ENCODE data around the gene ELN.

ELN gene

DNA sequence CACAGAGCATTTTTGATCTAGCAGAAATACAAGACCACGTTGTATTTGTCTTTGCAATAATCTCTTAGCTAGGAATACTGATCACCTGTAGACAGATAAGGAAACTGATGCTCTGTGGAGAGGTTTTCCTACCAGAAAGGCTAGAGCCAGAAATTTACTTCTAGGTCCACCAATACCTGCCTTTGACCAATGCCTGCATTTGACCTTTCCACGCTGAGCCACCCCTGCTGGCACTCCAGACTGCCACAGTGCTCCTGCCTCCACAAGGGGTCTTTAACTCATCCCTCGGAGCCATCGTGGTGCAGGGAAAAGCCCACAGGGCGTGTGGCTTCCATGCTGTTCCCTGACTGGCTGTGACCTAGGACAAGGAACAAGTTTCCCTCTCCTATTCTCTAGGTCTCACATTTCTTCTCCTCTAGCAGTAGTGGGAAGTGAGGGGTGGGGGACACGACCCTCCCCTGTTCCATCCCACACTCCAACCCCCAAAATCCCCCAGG, 1.5 kb upstream of the ELN start:
- no peak for DNase-seq

DNA sequence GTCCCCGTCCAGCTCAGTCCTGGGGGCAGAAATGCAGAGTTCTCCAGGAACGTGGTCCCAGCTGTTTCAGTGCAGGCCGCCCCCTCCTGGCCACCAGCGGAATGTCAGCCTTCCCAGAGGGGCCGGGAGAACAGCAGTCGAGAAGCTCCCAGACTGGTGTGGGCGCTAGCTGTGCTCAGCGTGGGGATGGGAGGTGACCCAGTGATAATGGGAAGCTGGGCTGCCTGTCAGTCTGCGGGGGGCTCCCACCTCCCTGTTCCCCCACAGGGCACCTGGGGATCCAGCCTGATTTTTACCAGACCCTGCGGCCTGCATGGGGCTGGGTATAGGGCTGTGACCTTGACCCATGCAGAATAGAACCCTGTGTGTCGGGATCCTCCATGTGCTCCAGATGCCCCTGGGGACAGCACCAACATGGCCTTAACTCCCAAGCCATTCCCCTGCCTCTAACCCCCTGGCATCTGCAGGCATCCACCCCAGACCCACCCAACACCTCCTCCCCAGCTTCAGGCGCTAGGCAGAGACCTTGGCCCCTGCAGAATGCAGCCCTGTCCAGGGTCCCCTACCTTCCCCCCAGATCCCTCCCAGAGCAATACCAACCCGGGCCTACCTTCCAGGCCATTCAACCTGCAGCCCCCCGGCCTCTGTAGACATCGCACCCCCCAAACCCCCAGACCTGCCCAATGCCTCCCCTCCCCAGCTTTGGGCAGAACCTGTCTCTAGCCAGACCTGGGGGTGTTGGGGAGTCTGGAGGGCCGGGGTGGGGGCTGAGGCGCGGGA, 880 bp upstream of the ELN start:
- peak; percentile 49 for DNase-seq

DNA sequence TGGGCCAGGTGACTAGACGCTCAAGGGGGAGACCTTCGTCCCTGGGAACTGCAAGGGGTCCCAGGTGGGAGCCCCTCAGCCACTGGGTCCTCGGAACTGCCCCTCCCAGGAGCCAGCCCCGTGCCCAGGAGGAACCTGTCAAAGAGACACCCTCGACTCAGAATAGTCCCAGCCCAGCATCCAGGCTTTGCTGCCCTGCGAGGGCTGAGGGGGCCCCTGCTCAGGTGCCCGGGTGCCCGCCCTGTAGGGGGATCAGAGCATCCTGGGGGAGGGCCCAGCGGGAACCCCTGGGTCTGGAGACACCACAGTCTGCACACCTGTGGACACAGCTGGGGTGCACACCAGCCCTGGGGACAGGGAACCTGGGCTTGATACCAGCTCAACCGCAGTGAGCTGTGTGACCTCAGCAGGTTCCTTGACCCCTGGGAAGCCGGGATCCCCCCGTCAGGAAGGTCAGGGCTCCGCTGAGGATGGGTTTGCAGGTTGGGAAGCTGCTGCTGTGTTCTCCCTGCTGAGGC, 407 bp downstream of the ELN start:
- no peak for DNase-seq

DNA sequence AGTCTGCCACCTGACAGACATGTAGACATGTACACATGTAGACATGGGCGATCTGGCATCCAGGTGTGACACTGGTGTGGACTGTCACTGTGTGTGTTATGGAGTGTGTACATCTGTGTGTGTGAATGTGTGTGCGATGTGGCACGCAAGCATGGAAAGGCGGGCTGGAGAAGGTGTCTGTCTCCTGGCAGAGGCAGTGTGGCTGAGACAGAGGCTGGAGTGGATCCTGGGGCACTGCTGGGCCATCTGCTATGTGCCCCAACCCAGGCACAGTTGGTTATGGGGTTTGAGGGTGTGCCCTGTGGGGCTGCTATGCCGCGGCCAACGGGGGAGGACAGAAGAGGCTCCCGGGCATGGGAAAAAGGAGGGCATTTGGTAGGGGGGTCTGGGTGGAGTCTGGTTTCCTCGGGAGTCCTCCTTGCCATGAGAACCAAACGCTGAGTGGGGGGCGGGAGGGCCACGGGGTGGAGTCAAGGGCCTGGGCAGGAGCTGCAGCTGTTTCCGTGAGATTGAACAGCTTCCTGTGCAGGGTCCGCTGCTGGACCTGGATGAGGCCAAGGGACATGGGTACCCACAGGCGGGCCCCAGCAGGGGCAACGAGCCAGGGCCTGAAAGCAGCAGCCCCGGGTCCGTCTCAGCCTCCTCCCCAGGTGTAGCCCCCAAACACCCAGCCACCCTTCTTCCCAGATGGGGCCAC, 1.3 kb downstream of the ELN start:
- no peak for DNase-seq

DNA sequence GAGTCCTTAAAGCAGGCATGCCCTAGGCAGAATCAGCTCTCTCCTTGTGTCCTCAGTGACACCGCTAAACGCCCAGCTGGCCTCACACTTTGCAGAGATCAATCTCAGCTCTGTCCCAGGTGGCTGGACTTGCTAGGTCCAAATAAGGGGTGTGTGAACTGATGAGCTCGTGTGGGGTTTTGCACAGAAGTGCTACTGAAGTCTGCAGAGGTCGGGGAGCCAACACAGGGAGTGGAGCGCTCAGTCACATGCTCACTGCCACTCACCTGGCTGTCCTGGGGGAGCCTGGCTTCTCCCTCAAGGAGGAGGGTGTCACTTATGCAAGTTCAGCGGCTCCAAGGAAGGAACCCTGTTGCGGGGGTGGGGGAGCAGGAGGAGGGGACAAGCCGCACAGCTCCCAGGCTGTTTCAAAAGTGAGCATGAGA, 2.0 kb downstream of the ELN start:
- DNase-seq = no peak

DNA sequence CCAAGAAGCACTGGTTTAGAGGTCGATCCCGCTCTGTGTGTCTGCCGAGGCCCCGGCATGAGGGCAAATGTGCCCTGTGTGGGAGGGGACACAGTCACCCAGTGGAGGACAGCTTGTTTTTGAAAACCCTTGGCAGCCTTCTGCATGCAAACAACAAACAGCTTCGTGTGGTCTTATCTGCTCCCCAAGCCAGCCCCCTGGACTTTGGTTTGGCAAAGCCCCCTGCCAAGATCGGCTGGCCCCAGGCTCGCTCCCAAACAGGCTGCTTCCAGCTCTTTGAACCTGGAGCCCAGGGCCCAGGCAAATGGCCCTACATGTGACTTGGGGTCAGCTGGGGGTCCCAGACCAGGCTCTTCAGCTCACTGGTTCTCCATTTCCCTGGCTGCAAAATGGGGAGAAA, 2.9 kb downstream of the ELN start:
- DNase-seq = no peak

DNA sequence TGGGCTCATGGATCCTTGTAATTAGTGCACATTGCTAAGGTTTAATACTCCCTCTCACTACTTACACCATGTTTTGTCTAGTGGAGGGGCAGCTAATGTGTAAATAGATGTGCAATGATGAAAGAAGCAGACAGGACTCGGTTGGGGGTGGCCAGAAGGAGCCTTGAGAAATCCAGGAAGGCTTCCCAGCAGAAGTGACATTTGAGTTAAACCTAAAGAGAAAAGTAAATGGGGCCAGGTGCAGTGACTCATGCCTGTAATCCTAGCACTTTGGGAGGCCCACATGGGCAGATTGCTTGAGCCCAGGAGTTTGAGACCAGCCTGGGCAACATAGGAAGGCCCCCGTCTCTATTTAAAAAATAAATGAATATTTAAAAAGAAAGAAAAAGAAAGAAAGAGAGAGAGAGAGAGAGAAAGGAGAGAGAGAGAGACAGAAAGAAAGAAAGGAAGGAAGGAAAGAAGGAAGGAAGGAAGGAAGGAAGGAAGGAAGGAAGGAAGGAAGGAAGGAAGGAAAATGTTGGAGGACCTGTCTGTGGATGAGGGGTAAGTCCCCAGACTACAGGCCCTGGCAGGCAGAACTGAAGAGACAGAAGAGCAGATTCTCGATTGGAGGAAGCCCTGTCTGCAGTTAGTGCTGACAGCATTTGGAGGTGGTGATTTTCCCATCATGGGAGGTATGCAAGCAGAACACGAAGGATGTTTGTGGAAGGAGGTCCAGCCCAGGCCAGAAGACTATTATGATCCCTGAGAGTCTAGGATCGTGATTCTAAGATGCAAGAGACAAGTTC, 3.6 kb downstream of the ELN start:
- DNase-seq = no peak

DNA sequence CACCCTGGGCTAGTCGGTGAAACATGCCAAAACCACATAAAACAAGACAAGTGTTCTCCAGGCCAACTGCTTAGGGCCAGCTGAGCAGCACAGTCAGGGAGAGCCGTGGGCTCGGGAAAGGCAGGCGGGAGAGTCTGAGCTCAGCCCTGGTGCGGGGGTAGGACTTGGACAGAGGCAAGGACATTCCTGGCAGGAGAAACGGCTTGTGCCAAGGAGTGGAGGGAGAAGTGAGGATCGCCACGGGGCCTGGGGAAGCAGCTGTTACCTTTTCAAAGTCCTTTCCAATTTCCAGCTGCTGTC, 4.2 kb downstream of the ELN start:
- DNase-seq = no peak

DNA sequence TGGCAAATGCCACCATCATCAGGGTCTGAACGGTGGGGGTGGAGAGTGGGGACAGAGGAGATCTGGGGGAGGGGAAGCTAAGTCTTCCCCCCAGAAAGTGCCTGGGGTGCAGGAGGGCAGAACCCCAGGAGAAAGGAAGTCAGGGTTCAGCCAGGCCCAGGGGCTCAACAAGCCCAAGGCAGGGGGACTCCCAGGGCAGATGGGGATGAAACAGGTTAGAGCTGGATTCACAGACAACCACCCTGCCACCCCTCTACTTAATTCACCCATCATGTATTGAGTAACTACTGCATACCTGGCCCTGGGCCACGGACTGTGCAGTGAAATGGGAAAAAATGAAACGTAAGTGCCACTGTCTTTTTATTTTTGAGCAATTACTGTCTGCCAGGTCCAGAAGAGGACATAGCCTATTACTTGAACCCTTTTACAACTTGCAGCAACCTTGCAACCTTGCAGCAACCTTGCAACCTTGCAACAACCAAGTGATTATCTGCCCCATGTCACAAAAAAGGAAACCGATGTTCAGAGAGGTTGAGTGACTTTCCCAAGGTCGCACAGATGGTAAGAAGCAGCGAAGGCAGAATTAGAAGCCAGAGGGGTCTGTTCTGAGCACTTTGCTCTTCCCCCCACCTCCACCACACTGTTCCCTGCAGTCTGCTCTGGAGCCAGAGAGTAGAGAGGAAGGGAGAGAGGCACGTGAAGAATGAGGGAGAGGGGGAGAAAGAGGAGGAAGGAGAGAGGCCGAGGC, 4.8 kb downstream of the ELN start:
- DNase-seq = no peak

DNA sequence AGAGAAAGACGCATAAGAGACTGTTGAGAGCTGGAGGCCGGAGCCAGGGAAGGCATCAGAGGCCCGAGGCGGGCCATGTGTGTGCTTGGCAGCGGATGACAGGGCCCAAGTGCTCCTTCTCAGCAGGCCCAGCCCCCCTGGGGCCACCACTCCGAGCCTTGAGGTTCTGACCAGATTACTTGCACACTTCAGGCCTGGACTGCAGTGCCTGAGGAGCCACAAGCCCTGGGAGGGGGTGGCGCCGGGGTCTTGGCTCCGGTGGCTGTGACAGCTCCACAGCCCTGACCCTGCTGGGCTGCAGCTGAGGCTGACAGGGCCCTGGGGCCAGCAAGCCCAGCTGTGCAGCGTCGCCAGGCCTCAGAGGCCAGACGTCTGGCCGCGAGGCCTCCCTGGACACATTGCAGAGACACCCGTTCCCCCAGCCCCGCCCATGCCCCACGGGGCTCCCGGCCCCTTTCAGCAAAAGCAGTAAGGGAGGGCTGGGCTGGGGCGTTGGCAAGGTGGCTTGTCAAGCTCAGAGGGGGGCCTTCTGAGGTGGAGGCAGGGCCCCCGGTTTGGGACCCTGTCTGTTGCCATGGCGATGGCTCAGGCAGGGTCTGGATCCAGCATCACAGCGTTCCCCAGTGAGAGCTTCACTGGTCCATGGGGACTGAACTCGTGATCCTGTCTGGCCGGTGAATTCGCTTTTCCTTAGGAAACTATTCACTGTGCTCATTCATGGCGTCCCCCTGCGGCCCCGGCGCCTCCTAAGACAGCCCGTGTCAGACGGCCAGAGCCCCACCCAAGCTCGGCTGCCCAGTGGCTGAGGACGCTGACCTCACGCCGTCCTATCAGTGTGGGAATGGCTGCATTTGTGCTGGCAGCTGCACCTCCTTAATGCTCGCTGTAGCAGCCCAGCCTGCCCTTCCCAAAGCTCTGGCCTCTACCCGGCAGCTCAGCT, 5.7 kb downstream of the ELN start:
- no peak for DNase-seq

DNA sequence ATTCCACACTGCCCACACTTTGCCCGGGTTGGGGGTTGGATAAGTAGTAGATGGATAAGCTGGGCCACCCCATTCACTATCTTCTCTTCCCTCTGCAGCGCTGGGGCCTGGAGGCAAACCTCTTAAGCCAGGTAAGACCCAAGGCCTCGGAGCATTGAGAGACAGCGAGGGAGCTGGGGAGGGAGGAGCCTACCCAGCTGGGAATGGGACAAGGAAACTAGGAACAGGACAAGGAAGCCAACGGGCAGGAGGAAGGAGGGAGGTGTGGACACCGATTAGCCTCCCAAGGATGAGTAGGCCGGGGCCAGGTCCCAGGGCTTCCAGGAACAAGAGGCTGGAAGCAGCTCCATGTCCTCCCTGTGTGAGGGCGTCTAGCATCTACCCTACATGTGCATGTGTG, 9.6 kb downstream of the ELN start:
- no peak for DNase-seq

DNA sequence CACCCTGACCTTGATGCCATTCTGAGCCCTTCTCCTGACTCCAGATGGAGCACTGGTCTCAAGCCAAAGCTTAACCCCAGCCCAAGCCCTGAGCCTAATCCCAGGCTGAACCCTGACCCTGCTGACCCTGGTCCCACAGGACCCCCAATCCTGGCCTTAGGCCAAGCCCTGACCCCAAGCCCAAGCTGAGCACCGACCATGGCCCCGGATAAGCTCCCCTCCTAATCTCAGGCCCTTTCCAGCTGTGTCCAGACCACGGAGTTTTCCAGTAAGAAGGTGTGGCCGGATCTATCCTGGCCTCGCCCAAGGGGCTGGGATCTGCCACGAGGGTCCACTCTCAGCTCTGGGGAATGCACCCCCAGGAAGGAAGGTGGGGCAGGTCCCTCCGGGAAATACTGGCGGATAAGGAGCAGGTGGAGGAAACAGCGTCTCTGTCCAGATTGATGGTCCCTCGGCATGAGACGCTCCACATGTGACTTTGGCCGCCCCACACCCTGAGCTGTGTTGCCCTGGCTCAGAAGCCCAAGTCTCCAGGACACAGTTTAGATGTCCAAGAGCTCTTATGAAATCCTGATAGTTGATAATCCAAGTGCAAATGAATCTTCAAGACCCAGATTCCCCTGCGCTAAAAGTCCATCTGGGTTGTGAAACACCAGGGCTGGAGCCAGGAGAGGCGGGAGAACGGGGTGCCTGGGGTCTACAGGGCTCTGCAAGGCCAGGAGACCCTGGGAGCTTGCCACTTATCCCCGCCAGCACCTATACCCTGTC, 10.4 kb downstream of the ELN start:
- no peak for DNase-seq

DNA sequence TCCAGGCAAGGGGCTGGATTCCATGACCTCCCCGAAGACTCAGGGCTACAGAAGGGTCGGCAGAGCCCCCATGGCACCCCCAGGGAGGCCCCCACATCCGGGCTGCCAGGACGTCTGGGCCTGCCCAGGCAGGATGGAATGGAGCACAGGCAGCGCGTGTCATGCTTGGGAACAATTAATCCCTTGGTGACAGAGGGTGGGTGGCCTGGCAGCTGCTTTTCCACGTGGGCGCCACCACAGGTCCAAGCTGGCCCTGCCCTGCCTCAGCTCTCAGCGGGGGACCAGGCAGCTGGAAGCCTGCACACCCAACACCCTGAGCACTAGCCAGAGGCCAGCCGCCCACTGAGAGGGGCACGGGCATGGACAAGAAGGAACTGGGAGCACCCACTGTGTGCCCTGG, 11.4 kb downstream of the ELN start:
- DNase-seq = no peak

DNA sequence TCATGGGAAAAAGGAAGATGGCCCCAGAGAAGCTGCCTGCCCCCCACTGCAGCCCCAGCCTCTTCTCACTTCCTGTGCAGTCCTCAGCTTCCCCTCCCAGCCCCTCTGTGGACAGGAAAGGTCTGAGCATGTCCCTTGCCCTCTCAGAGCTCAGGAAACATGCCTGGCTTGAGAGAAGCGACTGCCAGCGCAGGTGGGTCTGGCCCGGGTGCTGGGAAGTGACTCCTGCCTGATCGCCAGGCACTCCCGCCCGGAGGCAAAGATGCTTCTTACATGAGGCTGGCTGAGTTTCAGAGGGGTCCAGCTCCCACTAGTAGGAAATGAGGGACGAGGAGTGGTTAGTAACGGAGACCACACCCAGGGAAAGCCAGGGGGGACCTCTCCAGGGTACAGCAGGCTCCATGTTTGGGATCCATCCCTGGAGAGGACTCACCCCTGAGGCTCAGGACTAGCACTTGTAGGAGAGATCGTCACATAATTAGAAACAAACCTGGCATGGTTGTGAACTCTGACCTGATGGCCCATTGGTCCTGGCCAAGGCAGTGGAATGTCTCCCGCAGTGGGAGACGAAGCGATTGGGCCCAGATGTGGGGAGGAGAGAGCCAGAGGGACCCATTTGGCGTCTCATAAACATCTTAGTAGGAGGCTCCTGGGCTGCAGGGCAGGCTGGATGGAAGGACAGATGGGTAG, 12.3 kb downstream of the ELN start:
- DNase-seq = no peak

DNA sequence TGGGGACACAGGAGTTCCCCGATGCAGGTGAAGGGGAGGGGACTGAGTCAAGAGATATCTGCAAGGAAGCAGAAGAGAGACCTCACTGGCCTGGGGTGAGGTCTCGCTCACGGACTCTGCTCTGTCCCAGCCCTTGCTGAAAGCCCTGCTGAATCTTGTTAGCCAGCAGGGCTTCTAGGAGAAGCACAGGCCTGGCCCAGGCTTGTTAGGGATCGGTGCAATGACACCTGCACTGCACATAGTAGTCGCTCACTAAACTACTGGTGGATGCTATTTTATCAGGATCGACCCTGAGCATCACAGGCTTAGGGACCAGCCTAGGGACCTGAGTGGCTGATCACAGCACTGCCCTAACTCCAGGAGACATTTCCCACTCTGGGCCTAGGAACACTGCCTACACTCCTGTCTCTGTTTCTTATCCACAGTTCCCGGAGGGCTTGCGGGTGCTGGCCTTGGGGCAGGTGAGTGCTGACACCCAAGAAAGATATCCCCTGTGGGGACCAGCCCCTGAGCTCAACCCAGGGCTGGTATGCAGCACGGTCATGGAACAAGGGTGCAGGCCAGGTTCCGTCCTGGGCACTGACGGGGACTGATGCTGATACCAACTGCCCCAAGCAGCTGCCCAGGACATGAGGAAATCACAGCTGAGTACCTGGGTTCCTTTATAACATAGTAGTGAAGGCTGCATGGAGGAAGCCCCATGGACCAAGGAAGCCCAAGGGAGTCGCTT, 13.0 kb downstream of the ELN start:
- DNase-seq = no peak

DNA sequence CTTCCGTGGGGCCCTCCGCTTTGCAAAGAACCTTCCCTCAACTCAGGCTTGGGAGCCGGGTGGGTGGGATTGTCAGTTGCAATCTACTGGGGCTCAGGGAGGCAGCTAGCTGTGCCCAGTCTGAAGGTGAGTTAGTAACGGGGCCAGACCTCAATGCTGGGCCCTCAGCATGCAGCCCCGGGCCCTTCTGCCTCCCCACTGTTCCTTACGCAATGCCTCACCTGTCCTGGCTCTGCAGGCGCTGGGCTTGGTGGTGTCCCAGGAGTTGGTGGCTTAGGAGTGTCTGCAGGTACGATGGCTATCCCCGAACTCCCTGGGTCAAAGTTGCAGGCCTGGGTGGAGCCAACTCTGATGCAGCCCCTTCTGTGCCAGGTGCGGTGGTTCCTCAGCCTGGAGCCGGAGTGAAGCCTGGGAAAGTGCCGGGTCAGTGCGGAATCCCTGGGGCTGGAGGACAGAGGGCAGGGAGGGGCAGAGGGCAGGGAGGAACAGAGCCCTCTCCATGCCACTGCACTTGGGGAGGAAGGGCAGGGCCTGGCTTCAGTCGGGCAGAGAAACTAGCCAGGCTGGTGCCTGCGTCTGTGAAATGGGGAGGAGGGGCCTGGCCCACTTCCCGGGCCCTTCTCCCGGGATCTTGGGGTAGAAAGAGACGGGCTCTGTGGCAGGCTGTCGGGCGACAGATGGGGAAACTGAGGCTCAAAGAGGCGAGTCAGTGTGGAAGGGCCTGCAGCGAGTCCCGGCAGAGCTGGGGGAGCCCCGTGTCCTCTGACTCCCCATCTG, 15.0 kb downstream of the ELN start:
- DNase-seq = no peak

DNA sequence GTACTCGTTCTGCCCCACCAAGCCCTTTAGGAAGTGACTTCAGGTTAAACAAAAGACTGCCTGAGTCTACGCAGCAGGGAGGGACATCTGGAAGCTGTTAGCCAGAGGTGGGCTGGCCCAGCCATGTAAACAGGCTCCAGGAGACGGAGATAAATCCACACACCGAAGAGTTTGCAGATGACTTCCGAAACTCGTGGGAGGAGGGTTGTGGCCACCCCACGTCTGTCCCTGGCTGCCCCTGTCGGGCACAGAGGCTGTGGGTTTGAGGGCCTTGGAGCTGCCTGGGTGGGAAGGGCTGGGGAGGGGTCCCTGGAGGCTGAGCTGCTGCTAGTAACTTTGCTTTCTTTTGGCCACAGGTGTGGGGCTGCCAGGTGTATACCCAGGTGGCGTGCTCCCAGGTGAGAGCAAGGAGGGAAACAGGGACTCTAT, 15.6 kb downstream of the ELN start:
- DNase-seq = peak; percentile 12

Data from NCI-H2227 treated with DMSO at 0.1 percent for 48 hours (cell line).